Heart right ventricle (tissue), 16 donors: Measurements from ENCODE around the gene PRDM15. TPM values are rescaled to one million over a fixed set of nuclear protein-coding genes. Genes with fewer than 3 reads are reported as not detected.

Source experiments
- ATAC-seq, 8 donors: fragments of 200-7000 bp; cut with Tn5 transposase; one replicate each; pipeline ENCODE4 v1.9.1; 2020; ENCODE audit warnings: mild to moderate bottlenecking in 8 of 8, moderate library complexity in 8 of 8, moderate number of reproducible peaks in 1 of 8
- DNase-seq, 2 donors: peaks; one replicate each; pipeline ENCODE4 v3.0.0-alpha.2; 2020
- H3K27ac ChIP-seq, 10 donors: fragments of 200-600 bp; sonication (generic) in 2 of 10; one replicate each; pipeline versions ENCODE4 v1.5.0 to v1.8.0; 2020 to 2022; ENCODE audit warnings: mild to moderate bottlenecking in 3 of 10
- H3K27me3 ChIP-seq, 7 donors: fragments of 200-600 bp; one replicate each; pipeline ENCODE4 v1.8.0; 2021 to 2022; ENCODE audit warnings: mild to moderate bottlenecking in 2 of 7
- H3K36me3 ChIP-seq, 9 donors: fragments of 200-600 bp; sonication (generic) in 1 of 9; one replicate each; pipeline versions ENCODE4 v1.5.0 to v1.8.0; 2020 to 2022; ENCODE audit warnings: mild to moderate bottlenecking in 2 of 9
- H3K4me1 ChIP-seq, 9 donors: fragments of 200-600 bp; sonication (generic) in 1 of 9; one replicate each; pipeline versions ENCODE4 v1.5.0 to v1.8.0; 2020 to 2022; ENCODE audit warnings: mild to moderate bottlenecking in 4 of 9
- H3K4me3 ChIP-seq, 10 donors: fragments of 200-600 bp; sonication (generic) in 2 of 10; one replicate each; pipeline versions ENCODE4 v1.5.0 to v1.8.0; 2020 to 2022; ENCODE audit warnings: mild to moderate bottlenecking in 7 of 10, moderate library complexity in 2 of 10
- H3K9me3 ChIP-seq, 11 donors: fragments of 200-600 bp in 10 of 11; sonication (generic) in 2 of 11; one replicate each; pipeline versions ENCODE4 v1.5.0 to v1.8.0; 2013 to 2022; ENCODE audit warnings: mild to moderate bottlenecking in 2 of 11, control low read depth in 1 of 11, moderate library complexity in 1 of 11
- WGBS, 2 donors: extraction: QIAGEN DNeasy Blood & Tissue Kit; methylation state at CpG; one replicate each; pipeline ENCODE4 v1.1.7; 2013; ENCODE audit warnings: inconsistent platforms in 1 of 2; 5-methylcytosine and 5-hydroxymethylcytosine counted together
- intact Hi-C, 10 donors: fragments of 100-400 bp; cut with DNase I; formaldehyde crosslinking; loops; one replicate each; pipeline versions ENCODE4 v1.11.1 to v1.14.2; 2022
- polyA plus RNA-seq, 2 donors: library from polyadenylated mRNA; stranded (reverse); fragments of 200-250 nt; gene quantifications; one replicate each; pipeline ENCODE4 v1.2.3, GENCODE V29; 2013
- total RNA-seq, 10 donors: library from RNA; stranded (reverse); fragmentation: NEBNext Ultra II Directional in 3 of 10; extraction: Animal tissue kit (Norgen Biotek cat#: 25700) in 3 of 10; gene quantifications; one replicate each; pipeline versions ENCODE4 v1.2.1 to v1.2.4, GENCODE V29; 2021 to 2023
- TF ChIP-seq, protein P1 (sequence below), 9 donors: fragments of 200-600 bp; sonication (generic) in 2 of 9; IDR thresholded peaks; one replicate each; pipeline versions ENCODE4 v1.5.0 to v1.8.0; 2021 to 2022; ENCODE audit warnings: antibody characterized with exemption in 9 of 9, mild to moderate bottlenecking in 5 of 9, moderate library complexity in 1 of 9
- donor health status: Arrhythmogenic right ventricular cardiomyopathy.
- donor health status: ischemic (EF 13 %, LVEDD 7.1; RV severe dilation, severe dysfunction).
- donor health status: healthy with polysubstance abuse.
- donor health status: DM: no; HTN: yes; CAD: no.
- donor health status: DM: no; HTN: no; CAD: no.
- donor health status: ischemic (EF 25% LVEDD 6.9; RV normal size, moderate dysfunction).
- donor health status: ischemic (EF 25% LVEDD 5.7; RV mildly dilated, moderate dysfunction).
- donor health status: healthy.
- donor health status: DM: yes; HTN: yes; CAD: no.
- donor health status: Ischemic cardiomyopathy.
- donor health status: ischemic (EF 35%, LVEDD 5.7; RV mildly dilated, moderate dysfunction).
- donor health status: nonischemic (EF 11% LVEDD 7.7; RV severe dilation, severe dysfunction).
- donor health status: DM: yes; HTN: yes; CAD: no.
- donor health status: PGD.
- donor health status: ischemic (EF 29% LVEDD 5.4; RV normal size, mild dysfunction).
- donor health status: nonischemic (EF 23%, LVEDD 6.1; RV moderate dilation, normal function).

The PRDM15 gene
- total and polyA plus RNA-seq, 12 donors = 1.0 to 5.8 (median 3.2) TPM

GRCh38 chr21:41770901-41771624 is 108.1 kb downstream of the PRDM15 start:
- Histone ChIP-seq H3K27me3 (peaks cover 25 to 99% (median 97%) of the 10 kb centered on the region in 7 donors), H3K36me3 (no peaks in the 10 kb centered on the region), H3K9me3 (no peaks in the 10 kb centered on the region), H3K27ac (no peak overlapping the region), H3K4me1 (peaks cover 3 to 31% (median 26%) of the 10 kb centered on the region in 9 donors), H3K4me3 (no peak overlapping the region)
- DNase-seq (no peak), ATAC-seq (no peak)
- WGBS, 2 donors = 59 to 68% methylated on average over 14 of the region's 14 CpGs
- TF ChIP-seq, protein P1, sequence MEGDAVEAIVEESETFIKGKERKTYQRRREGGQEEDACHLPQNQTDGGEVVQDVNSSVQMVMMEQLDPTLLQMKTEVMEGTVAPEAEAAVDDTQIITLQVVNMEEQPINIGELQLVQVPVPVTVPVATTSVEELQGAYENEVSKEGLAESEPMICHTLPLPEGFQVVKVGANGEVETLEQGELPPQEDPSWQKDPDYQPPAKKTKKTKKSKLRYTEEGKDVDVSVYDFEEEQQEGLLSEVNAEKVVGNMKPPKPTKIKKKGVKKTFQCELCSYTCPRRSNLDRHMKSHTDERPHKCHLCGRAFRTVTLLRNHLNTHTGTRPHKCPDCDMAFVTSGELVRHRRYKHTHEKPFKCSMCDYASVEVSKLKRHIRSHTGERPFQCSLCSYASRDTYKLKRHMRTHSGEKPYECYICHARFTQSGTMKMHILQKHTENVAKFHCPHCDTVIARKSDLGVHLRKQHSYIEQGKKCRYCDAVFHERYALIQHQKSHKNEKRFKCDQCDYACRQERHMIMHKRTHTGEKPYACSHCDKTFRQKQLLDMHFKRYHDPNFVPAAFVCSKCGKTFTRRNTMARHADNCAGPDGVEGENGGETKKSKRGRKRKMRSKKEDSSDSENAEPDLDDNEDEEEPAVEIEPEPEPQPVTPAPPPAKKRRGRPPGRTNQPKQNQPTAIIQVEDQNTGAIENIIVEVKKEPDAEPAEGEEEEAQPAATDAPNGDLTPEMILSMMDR (IDR thresholded peaks at IDR 0.05) = no peak
- intact Hi-C loops = loop anchor here in 4 of 10 donors (5.0 to 10.0 kb wide), 2 partner anchors 159 to 486 kb away; no protein-coding TSS in a partner anchor

DNA sequence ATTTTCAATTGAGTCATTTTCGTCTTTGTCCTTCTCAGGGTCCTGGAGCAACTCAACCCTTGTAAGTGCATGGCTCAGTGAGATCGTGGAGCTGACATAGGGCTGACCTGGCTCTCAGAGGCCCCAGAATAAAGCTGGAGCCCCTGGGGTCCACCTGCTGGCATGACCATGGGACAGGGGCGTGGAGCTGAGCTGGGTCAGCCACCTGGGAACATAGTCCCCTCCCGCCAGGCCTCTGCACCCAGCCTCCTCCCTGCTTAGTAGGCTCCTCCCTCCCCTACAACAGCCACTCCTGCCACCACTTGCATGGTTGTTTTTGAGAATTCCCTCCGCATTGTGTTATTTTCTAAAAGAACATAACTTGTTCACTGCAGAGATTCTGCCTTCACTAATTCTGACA is 109.2 kb downstream of the PRDM15 start:
- Histone ChIP-seq H3K36me3 (no peaks in the 10 kb centered on the region), H3K27ac (no peak overlapping the region), H3K9me3 (no peaks in the 10 kb centered on the region), H3K4me3 (no peak overlapping the region), H3K4me1 (peaks cover 3 to 33% (median 26%) of the 10 kb centered on the region in 9 donors), H3K27me3 (peaks cover 33 to 100% (median 98%) of the 10 kb centered on the region in 7 donors)
- ATAC-seq (no peak), DNase-seq (no peak)
- TF ChIP-seq, protein P1 (IDR thresholded peaks at IDR 0.05) = no peak
- intact Hi-C loops = loop anchor here in 4 of 10 donors (5.0 to 10.0 kb wide), 2 partner anchors 158 to 485 kb away; no protein-coding TSS in a partner anchor
- WGBS, 2 donors = 78 to 88% methylated on average over 5 of the region's 5 CpGs

GRCh38 chr21:41769521-41769920 is 109.6 kb downstream of the PRDM15 start:
- Histone ChIP-seq H3K27me3 (peaks cover 33 to 100% (median 98%) of the 10 kb centered on the region in 7 donors), H3K27ac (no peak overlapping the region), H3K4me1 (peaks cover 3 to 33% (median 26%) of the 10 kb centered on the region in 9 donors), H3K4me3 (no peak overlapping the region), H3K9me3 (no peaks in the 10 kb centered on the region), H3K36me3 (no peaks in the 10 kb centered on the region)
- DNase-seq (no peak), ATAC-seq (no peak)
- intact Hi-C loops = no loop called here
- TF ChIP-seq, protein P1 (IDR thresholded peaks at IDR 0.05) = no peak
- 51 to 54% methylated on average over 7 of the region's 7 CpGs for WGBS, 2 donors

- Histone ChIP-seq H3K4me1 (peaks cover 3 to 33% (median 26%) of the 10 kb centered on the region in 9 donors), H3K9me3 (no peaks in the 10 kb centered on the region), H3K27me3 (peaks cover 33 to 100% (median 99%) of the 10 kb centered on the region in 7 donors), H3K36me3 (no peaks in the 10 kb centered on the region), H3K4me3 (peak overlapping the region in 4 of 10 donors; percentile 8 to 41 (median 25)), H3K27ac (no peak overlapping the region)
- intact Hi-C loops = no loop called here
- TF ChIP-seq, protein P1 (IDR thresholded peaks at IDR 0.05) = no peak
- ATAC-seq = no peak
- DNase-seq = no peak
- 9 to 15% methylated on average over 10 of the region's 10 CpGs for WGBS, 2 donors
These were observed 110.0 kb downstream of the PRDM15 start for GRCh38 chr21:41769111-41769510.
